GM12878 (cell line): ENCODE results near the gene DCLK2. TPM values are rescaled to one million over a fixed set of nuclear protein-coding genes. Genes with fewer than 3 reads are reported as not detected.
A peak's percentile ranks its signal among the peaks of the same experiment; 100 is the strongest.

Experiments
- ATAC-seq: fragments of 200-7000 bp; cut with Tn5 transposase; 3 replicates; pipeline ENCODE4 v1.9.1; 2020; ENCODE audit warnings: mild to moderate bottlenecking, moderate library complexity
- BruUV-seq: library from RNA; stranded (reverse); fragments of 400-500 nt; replicated peaks from 2 replicates; lab custom pipeline; 2021; lab: Mats Ljungman, UMichigan
- CTCF ChIA-PET: fragments of 300-600 bp; sonication (Branson Sonifier 250); formaldehyde crosslinking; extraction: SDS; loops from one replicate; lab custom pipeline; 2021; ENCODE audit warnings: inconsistent platforms; lab: Yijun Ruan, JAX
- POLR2A ChIA-PET: fragments of 350-600 bp; formaldehyde crosslinking; extraction: SDS; loops from one replicate; lab custom pipeline; 2021; ENCODE audit warnings: inconsistent platforms; lab: Charles Lee
- RAD21 ChIA-PET: fragments of 300-600 bp; sonication (Branson Sonifier 250); formaldehyde crosslinking; loops from one replicate; lab custom pipeline; 2023; ENCODE audit warnings: antibody characterized with exemption; ENCODE audit not compliant: unreplicated experiment; lab: Charles Lee
- SMC1A ChIA-PET: fragments of 300-600 bp; sonication (Branson Sonifier 250); formaldehyde crosslinking; loops from one replicate; lab custom pipeline; 2023; ENCODE audit not compliant: unreplicated experiment, uncharacterized antibody; lab: Charles Lee
- DNase-seq: peaks from one replicate; pipeline ENCODE4 v3.0.0-alpha.2; 2011; ENCODE audit warnings: low read depth, low spot score
- FAIRE-seq: peaks from 3 replicates; lab custom pipeline; 2011; peaks lifted over from hg19 to GRCh38; lab: Jason Lieb, UNC
- H2AFZ ChIP-seq: 2 replicates; pipeline ENCODE4 v1.6.0; 2011; ENCODE audit warnings: low read depth, low read length, control low read depth; ENCODE audit not compliant: control insufficient read depth
- H3K27ac ChIP-seq: 2 replicates; pipeline ENCODE4 v1.5.1; 2011; ENCODE audit warnings: control low read depth; ENCODE audit not compliant: control insufficient read depth, insufficient read depth
- H3K27me3 ChIP-seq, 2 experiments: replicated peaks in 1 of 2; 2 replicates each; pipeline versions ENCODE4 v1.6.0 to v1.6.1; 2011; ENCODE audit warnings: low read length in 1 of 2; ENCODE audit not compliant: control insufficient read depth in 2 of 2, insufficient read depth in 2 of 2
- H3K36me3 ChIP-seq, 2 experiments: 2 replicates each; pipeline ENCODE4 v1.5.1; 2011; ENCODE audit warnings: low read length in 1 of 2; ENCODE audit not compliant: control insufficient read depth in 2 of 2, insufficient read depth in 2 of 2
- H3K4me1 ChIP-seq: 2 replicates; pipeline ENCODE4 v1.6.1; 2011; ENCODE audit warnings: mild to moderate bottlenecking, low read length, moderate library complexity, mixed read lengths; ENCODE audit not compliant: control insufficient read depth, insufficient read depth
- H3K4me2 ChIP-seq: 2 replicates; pipeline ENCODE4 v1.6.0; 2011; ENCODE audit warnings: control low read depth; ENCODE audit not compliant: control insufficient read depth, insufficient read depth
- H3K4me3 ChIP-seq: fragments of 200-600 bp; sonication (generic); 2 replicates; pipeline ENCODE4 v1.5.1; 2016
- H3K79me2 ChIP-seq: 2 replicates; pipeline ENCODE4 v1.6.0; 2011; ENCODE audit warnings: low read length; ENCODE audit not compliant: control insufficient read depth, insufficient read depth
- H3K9ac ChIP-seq: 2 replicates; pipeline ENCODE4 v1.8.0; 2011; ENCODE audit warnings: low read length, control low read depth, mixed read lengths; ENCODE audit not compliant: control insufficient read depth, insufficient read depth
- H3K9me3 ChIP-seq: replicated peaks from 3 replicates; pipeline ENCODE4 v1.5.1; 2011; ENCODE audit warnings: mild to moderate bottlenecking, low read length; ENCODE audit not compliant: control insufficient read depth, insufficient read depth
- H4K20me1 ChIP-seq: 2 replicates; pipeline ENCODE4 v1.6.0; 2011; ENCODE audit not compliant: control insufficient read depth, insufficient read depth
- BACH1 ChIP-seq: fragments of 450-650 bp; IDR thresholded peaks from 2 replicates; pipeline ENCODE4 v1.6.1; 2017; ENCODE audit warnings: mild to moderate bottlenecking, borderline replicate concordance
- CREB1 ChIP-seq: IDR thresholded peaks from 2 replicates; pipeline ENCODE4 v1.6.1; 2012; ENCODE audit warnings: low read depth, mild to moderate bottlenecking, inconsistent platforms
- CTCF ChIP-seq, 3 experiments: IDR thresholded peaks in 2 of 3; conservative IDR thresholded peaks in 1 of 3; 2 replicates each; pipeline ENCODE4 v1.5.1; 2011; ENCODE audit warnings: low read depth in 3 of 3, low read length in 3 of 3, mild to moderate bottlenecking in 3 of 3, control low read depth in 2 of 3, moderate library complexity in 2 of 3, inconsistent platforms in 1 of 3, mixed read lengths in 1 of 3; ENCODE audit not compliant: control insufficient read depth in 2 of 3, insufficient read depth in 1 of 3; ENCODE audit errors: extremely low read depth in 1 of 3
- EZH2 ChIP-seq: IDR thresholded peaks from 2 replicates; pipeline ENCODE4 v1.6.1; 2012; ENCODE audit warnings: low read depth, mild to moderate bottlenecking, control low read depth, inconsistent platforms, low read length, borderline replicate concordance; ENCODE audit not compliant: control insufficient read depth
- HCFC1 ChIP-seq: fragments of 150-350 bp; IDR thresholded peaks from 2 replicates; pipeline ENCODE4 v1.6.1; 2014; ENCODE audit warnings: low read length
- RAD21 ChIP-seq: IDR thresholded peaks from 2 replicates; pipeline ENCODE4 v1.6.1; 2011; ENCODE audit warnings: mild to moderate bottlenecking, low read depth, low read length, moderate library complexity; ENCODE audit not compliant: insufficient read depth
- SMC3 ChIP-seq: IDR thresholded peaks from 2 replicates; pipeline ENCODE4 v1.6.1; 2011; ENCODE audit warnings: low read length, improper control_type of control experiment, borderline replicate concordance
- WRNIP1 ChIP-seq: IDR thresholded peaks from 2 replicates; pipeline ENCODE4 v1.6.1; 2011; ENCODE audit warnings: low read depth, low read length, improper control_type of control experiment, borderline replicate concordance
- ZNF24 ChIP-seq: fragments of 450-650 bp; IDR thresholded peaks from 2 replicates; pipeline ENCODE4 v1.6.1; 2017; ENCODE audit warnings: antibody characterized with exemption, mild to moderate bottlenecking
- WGBS: methylation state at CpG from one replicate; pipeline ENCODE4 v1.1.6; 2016; ENCODE audit warnings: low lambda C conversion rate; ENCODE audit not compliant: insufficient replicate concordance, insufficient coverage; ENCODE audit errors: missing lambda C conversion rate; 5-methylcytosine and 5-hydroxymethylcytosine counted together
- in situ Hi-C: fragments of 300-500 bp; cut with MboI; formaldehyde crosslinking; loops from 9 replicates; pipeline ENCODE4 v1.14.3; 2018; ENCODE audit warnings: mixed read lengths
- intact Hi-C: fragments of 100-400 bp; cut with micrococcal nuclease; formaldehyde crosslinking; loops from one replicate; pipeline ENCODE4 v1.14.2; 2022; ENCODE audit not compliant: unreplicated experiment
- polyA plus RNA-seq, 11 experiments: library from polyadenylated mRNA; depleted of rRNA in 4 of 11; unstranded in 6 of 11; stranded (reverse) in 5 of 11; fragments of >200 nt; fragmentation: Nextera tagmentation in 4 of 11; fragmentation: Illumina TruSeq in 1 of 11; extraction: Ambion mirVana in 4 of 11; extraction: Trizol in 1 of 11; gene quantifications; 1 replicate in 1 of 11; 2 replicates in 10 of 11; pipeline versions ENCODE4 v1.2.1 to v1.2.3, GENCODE V29; 2011 to 2016; ENCODE audit warnings: inconsistent platforms in 2 of 11, missing spikeins in 2 of 11, low read depth in 1 of 11
- total RNA-seq, 4 experiments: library from RNA; depleted of rRNA in 3 of 4; stranded (reverse); fragments of >200 nt in 3 of 4; fragmentation: Illumina TruSeq in 1 of 4; extraction: Trizol in 1 of 4; gene quantifications; 2 replicates each; pipeline versions ENCODE4 v1.2.1 to v1.2.3, GENCODE V29; 2013 to 2021

The DCLK2 gene
- total and polyA plus RNA-seq, 10 of the 15 experiments (the other 5 are each of a cell fraction or from before 2014, with no cell fraction given), result not detected

- FAIRE-seq (peak; percentile 44), DNase-seq (no peak), ATAC-seq (peak; percentile 87)
- Histone ChIP-seq H3K27ac (no peak overlapping the region), H3K4me1 (no peaks in the 10 kb centered on the region), H3K4me2 (no peak overlapping the region), H3K9ac (no peak overlapping the region), H3K4me3 (no peak overlapping the region), H3K79me2 (no peaks in the 10 kb centered on the region), H4K20me1 (no peaks in the 10 kb centered on the region), H3K27me3 (peaks cover 0 to 2% of the 10 kb centered on the region in 2 experiments; a peak in 1 of 4 replicates), H3K9me3 (no peaks in the 10 kb centered on the region), H2AFZ (no peak overlapping the region), H3K36me3 (no peaks in the 10 kb centered on the region)
- WGBS, result 34% methylated on average over 6 of the region's 6 CpGs
- ChIA-PET CTCF (interaction anchor here (0.7 to 4.5 kb wide), 21 partner anchors 10 to 230 kb away, joined by 3 to 38 read pairs (median 5); no protein-coding TSS in a partner anchor), SMC1A (interaction anchor here (0.6 to 2.9 kb wide), 11 partner anchors 8 to 385 kb away, joined by 3 to 17 read pairs (median 4); no protein-coding TSS in a partner anchor), POLR2A (no interaction called here), RAD21 (interaction anchor here (0.8 to 1.4 kb wide), 6 partner anchors 13 to 657 kb away, joined by 3 to 12 read pairs (median 4); no protein-coding TSS in a partner anchor)
- intact Hi-C loops, result loop anchor here (1.0 to 2.0 kb wide), 2 partner anchors 198 to 210 kb away; no protein-coding TSS in a partner anchor
- in situ Hi-C loops, result no loop called here
- BruUV-seq, result no TSS peak
- TF ChIP-seq CREB1 (no peak), EZH2 (no peak), CTCF (IDR thresholded peaks at IDR 0.05 in 2 of 3, conservative IDR thresholded peaks at IDR 0.05 in 1 of 3; ENCODE audit: control insufficient read depth in 2 of 3, extremely low read depth in 1 of 3, insufficient read depth in 1 of 3, low read depth in 3 of 3, low read length in 3 of 3) (peak; percentile 54 to 62 (median 55)), RAD21 (peak; percentile 84), WRNIP1 (no peak), BACH1 (no peak), HCFC1 (no peak), SMC3 (peak; percentile 68; the same call in 1 of the 2 replicates), ZNF24 (no peak)
Measured at GRCh38 chr4:150209140-150209829, 131.0 kb downstream of the DCLK2 start.
